H9 (cell line): ENCODE measurements around the gene UTP11. TPM values are rescaled to one million over a fixed set of nuclear protein-coding genes. Genes with fewer than 3 reads are reported as not detected.

Experiments
- DNase-seq: peaks from one replicate; pipeline ENCODE4 v3.0.0-alpha.2; 2017
- H2AFZ ChIP-seq: one replicate; pipeline ENCODE4 v1.6.1; 2013; ENCODE audit warnings: mild to moderate bottlenecking, low read length, control low read depth, moderate library complexity
- H2AK5ac ChIP-seq: 2 replicates; pipeline ENCODE4 v1.6.1; 2013; ENCODE audit warnings: low read length, control low read depth, mixed read lengths; ENCODE audit not compliant: insufficient read length
- H2BK120ac ChIP-seq: one replicate; pipeline ENCODE4 v1.6.1; 2013; ENCODE audit warnings: low read depth, mild to moderate bottlenecking, low read length, control low read depth, inconsistent platforms; ENCODE audit not compliant: poor library complexity, severe bottlenecking
- H2BK12ac ChIP-seq: 2 replicates; pipeline ENCODE4 v1.6.1; 2013; ENCODE audit warnings: low read length, control low read depth, mixed read lengths, low read depth; ENCODE audit not compliant: insufficient read length
- H2BK15ac ChIP-seq: 2 replicates; pipeline ENCODE4 v1.6.1; 2013; ENCODE audit warnings: low read depth, low read length, control low read depth
- H2BK20ac ChIP-seq: one replicate; pipeline ENCODE4 v1.6.1; 2013; ENCODE audit warnings: low read depth, mild to moderate bottlenecking, low read length, control low read depth, inconsistent platforms; ENCODE audit not compliant: poor library complexity, severe bottlenecking
- H2BK5ac ChIP-seq: 2 replicates; pipeline ENCODE4 v1.6.1; 2013; ENCODE audit warnings: low read length, control low read depth, mixed read lengths; ENCODE audit not compliant: insufficient read length
- H3K14ac ChIP-seq: 2 replicates; pipeline ENCODE4 v1.6.1; 2013; ENCODE audit warnings: low read length, control low read depth; ENCODE audit not compliant: insufficient read depth
- H3K18ac ChIP-seq: 2 replicates; pipeline ENCODE4 v1.6.1; 2013; ENCODE audit warnings: low read depth, mild to moderate bottlenecking, mixed read lengths, low read length, control low read depth; ENCODE audit not compliant: insufficient read length
- H3K23ac ChIP-seq: 2 replicates; pipeline ENCODE4 v1.6.1; 2013; ENCODE audit warnings: low read length, control low read depth, mixed read lengths, low read depth; ENCODE audit not compliant: insufficient read length
- H3K23me2 ChIP-seq: 2 replicates; pipeline ENCODE4 v1.6.1; 2013; ENCODE audit warnings: low read depth, mild to moderate bottlenecking, mixed read lengths, low read length, control low read depth; ENCODE audit not compliant: insufficient read length, poor library complexity, severe bottlenecking
- H3K27ac ChIP-seq: 2 replicates; pipeline ENCODE4 v1.5.1; 2013; ENCODE audit warnings: low read length, control low read depth, mixed read lengths, low read depth; ENCODE audit not compliant: insufficient read length
- H3K27me3 ChIP-seq: 2 replicates; pipeline ENCODE4 v1.6.1; 2013; ENCODE audit warnings: low read length, control low read depth, inconsistent platforms; ENCODE audit not compliant: insufficient read depth
- H3K4ac ChIP-seq: 2 replicates; pipeline ENCODE4 v1.6.1; 2013; ENCODE audit warnings: low read depth, mild to moderate bottlenecking, control low read depth, inconsistent platforms, low read length, moderate library complexity
- H3K4me1 ChIP-seq: 2 replicates; pipeline ENCODE4 v1.6.1; 2013; ENCODE audit warnings: low read length, control low read depth, inconsistent platforms; ENCODE audit not compliant: insufficient read depth
- H3K4me2 ChIP-seq: 2 replicates; pipeline ENCODE4 v1.6.1; 2013; ENCODE audit warnings: low read length, control low read depth, mixed read lengths; ENCODE audit not compliant: insufficient read length, insufficient read depth
- H3K56ac ChIP-seq: 2 replicates; pipeline ENCODE4 v1.6.1; 2013; ENCODE audit warnings: low read depth, mild to moderate bottlenecking, mixed read lengths, low read length, control low read depth; ENCODE audit not compliant: insufficient read length
- H3K79me1 ChIP-seq: 2 replicates; pipeline ENCODE4 v1.6.1; 2013; ENCODE audit warnings: low read depth, mild to moderate bottlenecking, moderate library complexity, low read length, control low read depth, inconsistent platforms; ENCODE audit not compliant: insufficient read depth, poor library complexity, severe bottlenecking
- H3K79me2 ChIP-seq: 2 replicates; pipeline ENCODE4 v1.6.1; 2013; ENCODE audit warnings: low read length, control low read depth, inconsistent platforms; ENCODE audit not compliant: insufficient read depth
- H3K9ac ChIP-seq: 2 replicates; pipeline ENCODE4 v1.6.1; 2013; ENCODE audit warnings: low read length, control low read depth, mixed read lengths; ENCODE audit not compliant: insufficient read length; ENCODE audit errors: extremely low read depth
- H3K9me3 ChIP-seq: one replicate; pipeline ENCODE4 v1.6.1; 2013; ENCODE audit warnings: low read depth, low read length, inconsistent platforms; ENCODE audit not compliant: control insufficient read depth
- H3T11ph ChIP-seq: one replicate; pipeline ENCODE4 v1.6.1; 2013; ENCODE audit warnings: mild to moderate bottlenecking, low read length, control low read depth, inconsistent platforms
- H4K20me1 ChIP-seq: one replicate; pipeline ENCODE4 v1.6.1; 2013; ENCODE audit not compliant: control insufficient read depth, insufficient read length, insufficient read depth
- H4K5ac ChIP-seq: 2 replicates; pipeline ENCODE4 v1.6.1; 2013; ENCODE audit warnings: low read depth, mild to moderate bottlenecking, mixed read lengths, low read length, control low read depth; ENCODE audit not compliant: insufficient read length
- H4K8ac ChIP-seq: replicated peaks from 2 replicates; pipeline ENCODE4 v1.6.1; 2013; ENCODE audit warnings: low read length, control low read depth, mixed read lengths, low read depth; ENCODE audit not compliant: insufficient read length
- H4K91ac ChIP-seq: 2 replicates; pipeline ENCODE4 v1.6.1; 2013; ENCODE audit warnings: low read depth, mild to moderate bottlenecking, moderate library complexity, mixed read lengths, low read length, control low read depth; ENCODE audit not compliant: insufficient read length
- H3K27ac Mint-ChIP-seq, 3 experiments: 2 replicates in 2 of 3; 3 replicates in 1 of 3; pipeline ENCODE4 v1.8.0; 2020 to 2021; ENCODE audit warnings: mixed read lengths in 3 of 3, mild to moderate bottlenecking in 1 of 3, moderate library complexity in 1 of 3
- H3K27me3 Mint-ChIP-seq: 2 replicates; pipeline ENCODE4 v1.8.0; 2021; ENCODE audit warnings: low read depth, mild to moderate bottlenecking, moderate library complexity, mixed read lengths
- H3K36me3 Mint-ChIP-seq, 3 experiments: 2 replicates in 2 of 3; 3 replicates in 1 of 3; pipeline ENCODE4 v1.8.0; 2020 to 2021; ENCODE audit warnings: low read depth in 3 of 3, mixed read lengths in 3 of 3; ENCODE audit not compliant: insufficient read depth in 1 of 3
- H3K4me1 Mint-ChIP-seq, 2 experiments: 2 replicates each; pipeline ENCODE4 v1.8.0; 2020; ENCODE audit warnings: mixed read lengths in 2 of 2
- H3K4me3 Mint-ChIP-seq, 2 experiments: 2 replicates in 1 of 2; 3 replicates in 1 of 2; pipeline ENCODE4 v1.8.0; 2020 to 2021; ENCODE audit warnings: mild to moderate bottlenecking in 2 of 2, mixed read lengths in 2 of 2, moderate library complexity in 1 of 2
- H3K9me3 Mint-ChIP-seq, 2 experiments: 2 replicates in 1 of 2; 3 replicates in 1 of 2; pipeline ENCODE4 v1.8.0; 2020; ENCODE audit warnings: mild to moderate bottlenecking in 2 of 2, mixed read lengths in 2 of 2, moderate library complexity in 1 of 2
- CTCF ChIP-seq: fragments of 200-600 bp; sonication (generic); conservative IDR thresholded peaks from 3 replicates; pipeline ENCODE4 v1.8.0; 2021; ENCODE audit warnings: antibody characterized with exemption, mild to moderate bottlenecking
- WGBS: extraction: QIAGEN DNeasy Blood & Tissue Kit; methylation state at CpG from one replicate; pipeline ENCODE4 v1.1.7; 2013; ENCODE audit warnings: missing lambda C conversion rate, low lambda C conversion rate, mixed read lengths; ENCODE audit not compliant: insufficient read length; ENCODE audit errors: extremely low coverage; 5-methylcytosine and 5-hydroxymethylcytosine counted together
- total RNA-seq: library from RNA; stranded (reverse); gene quantifications from 2 replicates; pipeline ENCODE4 v1.2.1, GENCODE V29; 2021

Gene UTP11
- total RNA-seq, 1 experiment from 2014 or later: 63.1 TPM

GRCh38 chr1:38047603-38048141 is 35.1 kb downstream of the UTP11 start:
- no peak overlapping the region for H3K56ac ChIP-seq
- no peaks in the 10 kb centered on the region for H3K9me3 ChIP-seq
- WGBS: no CpG with 5 or more reads among the region's 34 CpGs
- H4K5ac ChIP-seq: no peak overlapping the region
- no peak overlapping the region for H2AK5ac ChIP-seq
- H3K23ac ChIP-seq: no peak overlapping the region
- Mint-ChIP-seq H3K27ac (no peak overlapping the region), H3K9me3 (peaks cover 0 to 2% of the 10 kb centered on the region in 2 experiments; a peak in 1 of 5 replicates), H3K4me1 (peaks cover 42 to 54% of the 10 kb centered on the region in 2 experiments), H3K36me3 (peaks cover 10 to 16% (median 16%) of the 10 kb centered on the region in 3 experiments), H3K4me3 (peak overlapping the region; percentile 73 to 88), H3K27me3 (peaks cover 51% of the 10 kb centered on the region)
- no peaks in the 10 kb centered on the region; the same call in 1 of the 2 replicates for H3K4me1 ChIP-seq
- no peak overlapping the region for H2BK20ac ChIP-seq
- peak overlapping the region; percentile 47 for H3K4me2 ChIP-seq
- TF ChIP-seq CTCF: no peak
- peaks cover 10% of the 10 kb centered on the region; the same call in 1 of the 2 replicates for H3K27me3 ChIP-seq
- peaks cover 22% of the 10 kb centered on the region for H3K23me2 ChIP-seq
- no peak overlapping the region for H2BK120ac ChIP-seq
- H3K79me1 ChIP-seq: no peaks in the 10 kb centered on the region
- H3K9ac ChIP-seq: no peak overlapping the region
- H3K14ac ChIP-seq: no peak overlapping the region; the same call in 1 of the 2 replicates
- no peak overlapping the region for H2BK15ac ChIP-seq
- H3K27ac ChIP-seq: no peak overlapping the region
- H3K18ac ChIP-seq: no peak overlapping the region
- no peak overlapping the region for H3K4ac ChIP-seq
- H2AFZ ChIP-seq: no peak overlapping the region
- peak; percentile 77 for DNase-seq
- no peaks in the 10 kb centered on the region for H4K20me1 ChIP-seq
- no peak overlapping the region for H2BK12ac ChIP-seq
- no peak overlapping the region for H4K8ac ChIP-seq
- no peak overlapping the region for H4K91ac ChIP-seq
- H3K79me2 ChIP-seq: no peaks in the 10 kb centered on the region; the same call in 1 of the 2 replicates
- no peak overlapping the region for H2BK5ac ChIP-seq
- H3T11ph ChIP-seq: no peak overlapping the region
